Adrenal gland (tissue), 5 donors: ENCODE results near the gene CLASRP.

Experiments
- CTCF ChIP-seq, 6 experiments: fragments of 450-650 bp in 4 of 6; fragments of 200-600 bp in 2 of 6; sonication (generic) in 1 of 6; IDR thresholded peaks; 1 replicate in 5 of 6; 2 replicates in 1 of 6; pipeline versions ENCODE4 v1.5.1 to v1.8.0; 2016 to 2021; ENCODE audit warnings: antibody characterized with exemption in 6 of 6, mild to moderate bottlenecking in 2 of 6, moderate library complexity in 1 of 6
- POLR2A ChIP-seq, 2 donors: fragments of 450-650 bp; IDR thresholded peaks; one replicate each; pipeline ENCODE4 v1.6.1; 2017; ENCODE audit warnings: antibody characterized with exemption in 2 of 2, mild to moderate bottlenecking in 2 of 2, moderate library complexity in 1 of 2
- donor health status: DM: no; HTN: no; CAD: no.

DNA sequence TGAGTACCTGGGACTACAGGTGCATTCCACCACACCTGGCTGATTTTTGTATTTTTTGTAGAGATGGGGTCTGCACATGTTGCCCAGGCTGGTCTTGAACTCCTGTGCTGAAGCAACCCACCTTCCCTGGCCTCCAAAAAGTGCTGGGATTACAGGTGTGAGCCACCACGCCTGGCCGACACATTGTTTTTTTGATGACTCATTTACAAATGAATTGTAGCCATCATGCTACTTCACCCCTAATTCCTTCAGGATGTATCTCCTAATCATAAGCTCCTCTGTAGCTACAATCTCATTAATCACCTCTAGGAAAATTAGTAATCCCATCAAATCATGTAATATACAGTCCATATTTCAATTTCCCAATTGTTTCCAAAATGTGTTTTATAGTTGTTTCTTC, 19.7 kb upstream of the CLASRP start:
- TF ChIP-seq CTCF (IDR thresholded peaks at IDR 0.05) (no peak), POLR2A (IDR thresholded peaks at IDR 0.05) (no peak)
